Activated CD4-positive, CD25-positive, alpha-beta regulatory T cell treated with anti-CD3 and anti-CD28 coated beads, Interleukin-2, amount 50 U/mL, for 16 hours (primary cell): Measurements from ENCODE around the gene EIF6.
"Not testable (repeated sequence)": the region's sequence is repeated elsewhere in the genome, so short reads cannot be mapped to it uniquely, and the experiment has no call there.

Experiments
- DNase-seq: peaks from one replicate; pipeline ENCODE4 v3.0.0-alpha.2; 2020; ENCODE audit warnings: low read depth, low spot score

The EIF6 gene

GRCh38 chr20:35284267-35284991 lies at the start of gene EIF6:
TSS of gene EIF6 (minus strand) at chr20:35284772. CDS start at chr20:35284487, 285 bp downstream.
- peak; percentile 47 for DNase-seq

GRCh38 chr20:35333606-35334005 lies 49.0 kb upstream of the EIF6 start:
- DNase-seq: no peak

GRCh38 chr20:35332540-35333200 lies 48.1 kb upstream of the EIF6 start:
- no peak for DNase-seq

- DNase-seq: no peak
These were observed 45.0 kb upstream of the EIF6 start for GRCh38 chr20:35329435-35330139.

- DNase-seq: no peak
These were observed 44.1 kb upstream of the EIF6 start for GRCh38 chr20:35328689-35329088.

GRCh38 chr20:35328095-35328685 lies 43.6 kb upstream of the EIF6 start:
- DNase-seq: no peak

- no peak for DNase-seq
These were observed 42.8 kb upstream of the EIF6 start for GRCh38 chr20:35327074-35327976.

- no peak for DNase-seq
These were observed 42.1 kb upstream of the EIF6 start for GRCh38 chr20:35326740-35327073.

GRCh38 chr20:35326021-35326739 lies 41.6 kb upstream of the EIF6 start:
- DNase-seq: no peak

GRCh38 chr20:35325401-35325800 lies 40.8 kb upstream of the EIF6 start:
- DNase-seq: no peak

- DNase-seq: no peak
These were observed 36.0 kb upstream of the EIF6 start for GRCh38 chr20:35320396-35321126.

- no peak for DNase-seq
These were observed 35.3 kb upstream of the EIF6 start for GRCh38 chr20:35319871-35320197.

GRCh38 chr20:35319192-35319870 lies 34.8 kb upstream of the EIF6 start:
- no peak for DNase-seq

GRCh38 chr20:35318502-35319157 lies 34.1 kb upstream of the EIF6 start:
- DNase-seq: no peak

- no peak for DNase-seq
These were observed 33.0 kb upstream of the EIF6 start for GRCh38 chr20:35317416-35318210.

- no peak for DNase-seq
These were observed 31.5 kb upstream of the EIF6 start for GRCh38 chr20:35316086-35316485.

- not testable (repeated sequence) for DNase-seq
These were observed 31.1 kb upstream of the EIF6 start for GRCh38 chr20:35315632-35316020.
